ENCODE data around the gene HGF.
A peak's percentile ranks its signal among the peaks of the same experiment; 100 is the strongest.

Gene HGF

DNA sequence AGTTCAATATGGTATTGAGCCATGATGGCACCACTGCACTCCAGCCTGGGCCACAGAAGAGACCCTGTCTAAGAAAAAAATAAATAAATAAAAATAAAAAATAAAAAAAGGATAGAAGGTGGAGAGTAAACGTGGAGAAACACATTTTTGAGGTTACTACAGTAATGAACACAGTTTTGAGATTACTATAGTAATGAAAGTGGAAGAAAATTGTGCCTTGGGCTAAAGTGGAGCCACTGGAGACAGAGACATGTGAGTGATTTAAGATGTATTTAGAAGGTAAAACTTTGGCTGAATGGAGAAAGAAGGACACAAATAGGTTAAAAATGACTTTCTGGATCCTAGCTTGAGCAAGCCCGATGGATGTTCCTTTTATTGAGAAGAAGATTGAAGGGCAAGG lies 76.8 kb downstream of the HGF start:
- no peak for TF ChIP-seq EZH2 (IDR thresholded peaks at IDR 0.05; ENCODE audit: borderline replicate concordance, low read length)
- TF ChIP-seq CTCF (IDR thresholded peaks at IDR 0.05; ENCODE audit: low read length): no peak
- Histone ChIP-seq H3K9me2 (ENCODE audit: low read depth, low read length) (no peaks in the 10 kb centered on the region), H3K36me3 (ENCODE audit: insufficient read depth, low read length) (no peaks in the 10 kb centered on the region), H3K27me3 (ENCODE audit: insufficient read depth, low read length) (no peaks in the 10 kb centered on the region), H3K27ac (ENCODE audit: low read depth, low read length, poor library complexity, severe bottlenecking) (peak overlapping the region; percentile 13), H3K9ac (ENCODE audit: low read length) (no peak overlapping the region), H2AFZ (ENCODE audit: low read length) (no peak overlapping the region), H3K4me2 (ENCODE audit: low read length) (peak overlapping the region; percentile 8; the same call in 1 of the 2 replicates), H3K9me3 (ENCODE audit: low read length) (no peaks in the 10 kb centered on the region), H4K20me1 (ENCODE audit: insufficient read depth, low read length) (no peaks in the 10 kb centered on the region), H3K79me2 (ENCODE audit: insufficient read depth, low read length) (no peaks in the 10 kb centered on the region), H3F3A (ENCODE audit: insufficient read depth, low read length) (peaks cover 4% of the 10 kb centered on the region; the same call in 1 of the 2 replicates), H3K4me3 (ENCODE audit: low read depth, low read length, poor library complexity, severe bottlenecking) (no peak overlapping the region), H3K4me1 (ENCODE audit: insufficient read depth, low read length, severe bottlenecking) (peaks cover 62% of the 10 kb centered on the region)

DNA sequence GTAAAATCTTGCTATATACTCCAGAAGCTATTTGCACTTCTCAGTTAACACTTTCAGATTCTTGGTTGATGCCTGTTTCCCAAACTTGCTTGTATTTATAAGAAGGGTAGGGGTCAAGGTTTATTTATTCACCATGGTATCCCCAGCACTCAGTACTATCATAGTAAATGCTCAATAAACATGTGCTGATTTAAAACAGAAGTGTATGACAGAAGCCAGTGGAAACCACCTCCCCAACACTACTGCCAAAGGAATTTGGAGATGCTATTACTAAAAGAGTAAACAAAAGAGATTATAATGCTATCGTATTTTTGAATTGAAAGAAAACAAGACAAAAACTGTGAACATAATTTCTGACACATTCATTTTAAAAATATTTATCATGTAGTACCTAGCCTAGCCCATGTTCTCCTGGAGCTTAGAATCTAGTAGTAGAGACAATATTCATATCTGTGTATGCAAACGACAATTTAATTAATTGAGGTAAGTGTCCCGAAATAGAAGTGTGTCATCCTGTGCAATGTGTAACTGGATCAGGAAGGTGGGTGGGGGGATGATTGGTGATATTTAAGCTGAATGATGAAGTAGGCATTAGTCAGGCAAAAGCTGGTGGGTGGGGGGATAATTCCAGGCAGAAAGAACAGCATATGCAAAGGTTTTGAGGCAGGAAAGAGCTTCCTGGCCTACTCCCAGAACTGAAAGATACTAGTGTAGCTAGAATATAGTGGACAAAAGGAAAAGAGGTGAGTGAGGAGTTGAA lies 77.5 kb downstream of the HGF start:
- Histone ChIP-seq H3K27ac (ENCODE audit: low read depth, low read length, poor library complexity, severe bottlenecking) (peak overlapping the region; percentile 11), H3F3A (ENCODE audit: insufficient read depth, low read length) (peaks cover 4% of the 10 kb centered on the region; the same call in 1 of the 2 replicates), H3K9me2 (ENCODE audit: low read depth, low read length) (no peaks in the 10 kb centered on the region), H3K9me3 (ENCODE audit: low read length) (no peaks in the 10 kb centered on the region), H3K4me3 (ENCODE audit: low read depth, low read length, poor library complexity, severe bottlenecking) (peak overlapping the region; percentile 53), H3K36me3 (ENCODE audit: insufficient read depth, low read length) (no peaks in the 10 kb centered on the region), H3K4me1 (ENCODE audit: insufficient read depth, low read length, severe bottlenecking) (peaks cover 68% of the 10 kb centered on the region), H2AFZ (ENCODE audit: low read length) (no peak overlapping the region), H3K27me3 (ENCODE audit: insufficient read depth, low read length) (no peaks in the 10 kb centered on the region), H3K9ac (ENCODE audit: low read length) (no peak overlapping the region), H4K20me1 (ENCODE audit: insufficient read depth, low read length) (no peaks in the 10 kb centered on the region), H3K4me2 (ENCODE audit: low read length) (peak overlapping the region; percentile 53), H3K79me2 (ENCODE audit: insufficient read depth, low read length) (no peaks in the 10 kb centered on the region)
- TF ChIP-seq CTCF (IDR thresholded peaks at IDR 0.05; ENCODE audit: low read length): no peak
- TF ChIP-seq EZH2 (IDR thresholded peaks at IDR 0.05; ENCODE audit: borderline replicate concordance, low read length): no peak

GRCh38 chr7:81691199-81691821 lies 78.5 kb downstream of the HGF start:
- no peaks in the 10 kb centered on the region for H3K9me2 ChIP-seq (ENCODE audit: low read depth, low read length)
- H3K27ac ChIP-seq (ENCODE audit: low read depth, low read length, poor library complexity, severe bottlenecking): peak overlapping the region; percentile 80
- H3K79me2 ChIP-seq (ENCODE audit: insufficient read depth, low read length): no peaks in the 10 kb centered on the region
- no peak for TF ChIP-seq EZH2 (IDR thresholded peaks at IDR 0.05; ENCODE audit: borderline replicate concordance, low read length)
- TF ChIP-seq CTCF (IDR thresholded peaks at IDR 0.05; ENCODE audit: low read length): no peak
- H4K20me1 ChIP-seq (ENCODE audit: insufficient read depth, low read length): no peaks in the 10 kb centered on the region
- no peaks in the 10 kb centered on the region for H3K36me3 ChIP-seq (ENCODE audit: insufficient read depth, low read length)
- peak overlapping the region; percentile 53 for H3K4me3 ChIP-seq (ENCODE audit: low read depth, low read length, poor library complexity, severe bottlenecking)
- peak overlapping the region; percentile 53 for H3K4me2 ChIP-seq (ENCODE audit: low read length)
- no peaks in the 10 kb centered on the region for H3K27me3 ChIP-seq (ENCODE audit: insufficient read depth, low read length)
- peaks cover 68% of the 10 kb centered on the region for H3K4me1 ChIP-seq (ENCODE audit: insufficient read depth, low read length, severe bottlenecking)
- H3K9me3 ChIP-seq (ENCODE audit: low read length): no peaks in the 10 kb centered on the region
- peaks cover 4% of the 10 kb centered on the region; the same call in 1 of the 2 replicates for H3F3A ChIP-seq (ENCODE audit: insufficient read depth, low read length)
- peak overlapping the region; percentile 60; the same call in 1 of the 2 replicates for H2AFZ ChIP-seq (ENCODE audit: low read length)
- H3K9ac ChIP-seq (ENCODE audit: low read length): peak overlapping the region; percentile 53

Data from OCI-LY1 (cell line).